Hepatocyte (in vitro differentiated cells): ENCODE data around the gene XNDC1N.

ENCODE experiments used
- CTCF ChIP-seq: fragments of 200-600 bp; sonication (generic); IDR thresholded peaks from 2 replicates; pipeline ENCODE4 v1.5.1; 2016; ENCODE audit warnings: antibody characterized with exemption, mild to moderate bottlenecking; ENCODE audit not compliant: poor library complexity
- EZH2phosphoT487 ChIP-seq: fragments of 200-600 bp; sonication (generic); IDR thresholded peaks from one replicate; pipeline ENCODE4 v1.6.1; 2018; ENCODE audit warnings: antibody characterized with exemption, mild to moderate bottlenecking, low read depth, moderate library complexity; ENCODE audit not compliant: unreplicated experiment, severe bottlenecking

GRCh38 chr11:71976551-71976950 is 48.2 kb upstream of the XNDC1N start:
- TF ChIP-seq CTCF, result no peak
- no peak for TF ChIP-seq EZH2phosphoT487
